ENCODE measurements around the gene TNFRSF4.

Gene TNFRSF4

DNA sequence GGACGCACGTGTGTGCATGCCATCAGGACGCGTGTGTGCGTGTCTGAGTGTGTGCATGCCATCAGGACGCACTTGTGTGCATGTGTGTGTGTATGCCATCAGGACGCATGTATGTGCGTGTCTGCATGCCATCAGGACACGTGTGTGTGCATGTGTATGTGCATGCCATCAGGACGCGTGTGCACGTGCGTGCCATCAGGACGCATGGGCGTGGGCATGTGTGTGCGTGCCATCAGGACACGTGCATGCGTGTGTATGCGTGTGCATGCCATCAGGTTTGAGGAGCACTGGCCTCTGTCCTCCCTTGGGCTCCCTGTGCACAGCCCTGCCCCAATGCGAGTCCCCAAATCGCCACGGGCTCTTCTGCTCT is 45.2 kb upstream of the TNFRSF4 start:
- no peak for TF ChIP-seq ZFX (IDR thresholded peaks at IDR 0.05; ENCODE audit: borderline replicate concordance)
- TF ChIP-seq, protein P1, sequence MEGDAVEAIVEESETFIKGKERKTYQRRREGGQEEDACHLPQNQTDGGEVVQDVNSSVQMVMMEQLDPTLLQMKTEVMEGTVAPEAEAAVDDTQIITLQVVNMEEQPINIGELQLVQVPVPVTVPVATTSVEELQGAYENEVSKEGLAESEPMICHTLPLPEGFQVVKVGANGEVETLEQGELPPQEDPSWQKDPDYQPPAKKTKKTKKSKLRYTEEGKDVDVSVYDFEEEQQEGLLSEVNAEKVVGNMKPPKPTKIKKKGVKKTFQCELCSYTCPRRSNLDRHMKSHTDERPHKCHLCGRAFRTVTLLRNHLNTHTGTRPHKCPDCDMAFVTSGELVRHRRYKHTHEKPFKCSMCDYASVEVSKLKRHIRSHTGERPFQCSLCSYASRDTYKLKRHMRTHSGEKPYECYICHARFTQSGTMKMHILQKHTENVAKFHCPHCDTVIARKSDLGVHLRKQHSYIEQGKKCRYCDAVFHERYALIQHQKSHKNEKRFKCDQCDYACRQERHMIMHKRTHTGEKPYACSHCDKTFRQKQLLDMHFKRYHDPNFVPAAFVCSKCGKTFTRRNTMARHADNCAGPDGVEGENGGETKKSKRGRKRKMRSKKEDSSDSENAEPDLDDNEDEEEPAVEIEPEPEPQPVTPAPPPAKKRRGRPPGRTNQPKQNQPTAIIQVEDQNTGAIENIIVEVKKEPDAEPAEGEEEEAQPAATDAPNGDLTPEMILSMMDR (IDR thresholded peaks at IDR 0.05) = no peak
- H3K27ac ChIP-seq = no peak overlapping the region

DNA sequence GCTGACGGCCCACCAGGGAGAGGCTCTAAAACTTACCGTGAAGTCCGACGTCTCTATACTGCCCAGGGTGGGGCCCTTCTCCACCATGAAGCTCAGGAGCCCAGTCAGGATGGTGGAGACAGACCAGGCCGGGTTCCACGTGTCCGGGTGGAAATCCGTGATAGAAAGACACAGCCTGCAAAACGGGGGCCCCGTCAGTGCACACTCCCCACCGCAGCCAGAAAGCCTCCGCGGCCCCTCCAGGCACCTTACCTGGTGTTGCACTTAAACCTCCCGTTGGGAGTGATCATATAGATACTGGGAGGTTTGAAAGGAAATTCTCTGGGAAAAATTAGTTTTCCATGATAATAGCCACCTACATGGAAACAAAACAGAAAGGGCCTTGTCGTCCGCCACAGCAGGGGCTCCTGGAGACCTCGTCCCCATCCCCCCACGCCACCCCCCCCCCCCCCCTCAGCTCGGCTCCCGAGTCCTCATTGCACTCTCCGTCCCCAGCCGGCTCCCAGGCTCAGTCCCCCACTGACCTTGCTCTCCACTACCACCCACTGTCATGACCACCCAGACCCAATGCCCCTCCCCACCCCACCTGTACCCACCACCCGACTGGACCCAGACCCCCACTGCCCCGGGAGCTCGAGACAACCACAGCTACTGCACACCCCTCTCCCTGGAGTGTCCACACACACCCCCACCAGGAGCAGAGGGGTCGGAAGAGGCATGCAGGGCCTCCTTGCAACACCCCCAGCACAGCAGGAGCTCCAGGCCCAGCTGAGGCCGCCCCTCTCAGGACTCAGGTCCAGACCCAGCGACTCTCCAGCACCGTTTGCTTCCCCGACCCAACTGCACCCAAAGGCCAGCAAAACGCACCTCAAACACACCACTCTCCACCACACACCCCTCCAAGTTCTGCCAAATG is 43.3 kb upstream of the TNFRSF4 start:
- no peak overlapping the region for H3K27ac ChIP-seq
- no peak for TF ChIP-seq ZFX (IDR thresholded peaks at IDR 0.05; ENCODE audit: borderline replicate concordance)
- TF ChIP-seq, protein P1 (IDR thresholded peaks at IDR 0.05) = no peak

DNA sequence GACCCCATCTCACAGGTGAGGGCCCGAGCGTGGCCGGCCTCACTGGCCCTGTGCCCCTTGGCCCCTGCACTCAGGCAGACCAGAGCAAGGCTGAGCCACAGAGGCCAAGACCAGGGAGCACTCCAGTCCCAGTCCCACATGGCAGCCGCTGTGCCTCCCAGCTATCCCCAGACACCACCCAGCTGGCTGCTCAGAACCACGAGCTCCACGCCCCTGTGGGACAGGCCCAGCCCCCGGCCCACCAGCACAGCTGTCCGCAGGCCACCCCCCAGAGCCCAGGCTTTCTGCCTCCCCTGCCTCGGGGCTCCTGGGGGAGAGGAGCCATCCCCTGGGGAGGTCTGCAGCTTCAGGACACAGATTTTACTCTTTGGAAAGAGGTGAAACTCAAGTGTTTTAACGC is 41.7 kb upstream of the TNFRSF4 start:
- no peak overlapping the region for H3K27ac ChIP-seq
- TF ChIP-seq, protein P1 (IDR thresholded peaks at IDR 0.05) = no peak
- TF ChIP-seq ZFX (IDR thresholded peaks at IDR 0.05; ENCODE audit: borderline replicate concordance) = no peak

GRCh38 chr1:1255078-1255477 is 41.1 kb upstream of the TNFRSF4 start:
- TF ChIP-seq, protein P1 (IDR thresholded peaks at IDR 0.05) = no peak
- no peak for TF ChIP-seq ZFX (IDR thresholded peaks at IDR 0.05; ENCODE audit: borderline replicate concordance)
- no peak overlapping the region for H3K27ac ChIP-seq

DNA sequence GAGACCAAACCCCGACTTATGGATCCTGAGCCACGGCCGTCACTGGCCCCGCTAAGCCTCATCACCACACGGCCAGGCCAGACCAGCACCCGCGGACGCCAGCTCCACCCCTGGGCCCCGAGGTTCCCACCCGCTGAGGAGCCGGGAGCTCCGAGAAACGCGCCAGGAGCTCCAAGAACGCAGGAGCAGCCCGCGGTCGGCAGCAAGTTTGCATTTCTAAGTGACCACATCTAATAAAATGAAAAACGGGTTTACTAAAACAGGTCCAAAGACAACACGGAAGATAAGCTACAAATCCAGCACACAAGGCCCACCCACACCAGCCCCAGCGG is 40.7 kb upstream of the TNFRSF4 start:
- no peak for TF ChIP-seq ZFX (IDR thresholded peaks at IDR 0.05; ENCODE audit: borderline replicate concordance)
- TF ChIP-seq, protein P1 (IDR thresholded peaks at IDR 0.05) = no peak
- H3K27ac ChIP-seq = no peak overlapping the region

GRCh38 chr1:1253972-1254666 is 40.2 kb upstream of the TNFRSF4 start:
- no peak for TF ChIP-seq ZFX (IDR thresholded peaks at IDR 0.05; ENCODE audit: borderline replicate concordance)
- TF ChIP-seq, protein P1 (IDR thresholded peaks at IDR 0.05) = no peak
- H3K27ac ChIP-seq = no peak overlapping the region

- no peak for TF ChIP-seq ZFX (IDR thresholded peaks at IDR 0.05; ENCODE audit: borderline replicate concordance)
- TF ChIP-seq, protein P1 (IDR thresholded peaks at IDR 0.05) = no peak
- H3K27ac ChIP-seq = no peak overlapping the region
These were observed 39.4 kb upstream of the TNFRSF4 start for GRCh38 chr1:1253314-1253713.

All from 22Rv1 (cell line).